GM21360 (cell line): ENCODE results near the gene CELA3B.
"Not testable (repeated sequence)": the region's sequence is repeated elsewhere in the genome, so short reads cannot be mapped to it uniquely, and the experiment has no call there.

Source experiments
- ATAC-seq: cut with Tn5 transposase; IDR thresholded peaks from one replicate; pipeline ENCODE4 v1.9.1; 2021; ENCODE audit warnings: mild to moderate bottlenecking, moderate library complexity; ENCODE audit not compliant: unreplicated experiment

CELA3B gene

GRCh38 chr1:22005261-22006149 is 28.7 kb downstream of the CELA3B start:
- not testable (repeated sequence) for ATAC-seq

- ATAC-seq, result not testable (repeated sequence)
Measured at GRCh38 chr1:22006736-22007135, 29.9 kb downstream of the CELA3B start.

GRCh38 chr1:22007262-22007661 is 30.4 kb downstream of the CELA3B start:
- not testable (repeated sequence) for ATAC-seq

GRCh38 chr1:22009566-22009965 is 32.7 kb downstream of the CELA3B start:
- ATAC-seq, result not testable (repeated sequence)

- not testable (repeated sequence) for ATAC-seq
Measured at GRCh38 chr1:22012752-22013151, 35.9 kb downstream of the CELA3B start.

- ATAC-seq, result not testable (repeated sequence)
Measured at GRCh38 chr1:22014575-22015206, 37.9 kb downstream of the CELA3B start.

- no peak for ATAC-seq
Measured at GRCh38 chr1:22018583-22019559, 42.0 kb downstream of the CELA3B start.

GRCh38 chr1:22021061-22021460 is 44.2 kb downstream of the CELA3B start:
- no peak for ATAC-seq

GRCh38 chr1:22024485-22025367 is 47.9 kb downstream of the CELA3B start:
- ATAC-seq, result peak; percentile 33

GRCh38 chr1:22025368-22026155 is 48.7 kb downstream of the CELA3B start:
- ATAC-seq, result peak; percentile 59

- no peak for ATAC-seq
Measured at GRCh38 chr1:22026924-22027289, 50.1 kb downstream of the CELA3B start.

- ATAC-seq, result no peak
Measured at GRCh38 chr1:22030057-22030456, 53.2 kb downstream of the CELA3B start.

- ATAC-seq, result no peak
Measured at GRCh38 chr1:22030473-22030872, 53.7 kb downstream of the CELA3B start.

GRCh38 chr1:22031214-22031962 is 54.6 kb downstream of the CELA3B start:
- ATAC-seq, result no peak

- not testable (repeated sequence) for ATAC-seq
Measured at GRCh38 chr1:22034834-22035233, 58.0 kb downstream of the CELA3B start.

GRCh38 chr1:22037520-22037919 is 60.7 kb downstream of the CELA3B start:
- no peak for ATAC-seq

GRCh38 chr1:22038036-22038435 is 61.2 kb downstream of the CELA3B start:
- ATAC-seq, result no peak
